Ascending aorta (tissue), 2 donors: Measurements from ENCODE around the gene S100A8. TPM values are rescaled to one million over a fixed set of nuclear protein-coding genes. Genes with fewer than 3 reads are reported as not detected.

Source experiments
- DNase-seq, 2 donors: peaks; one replicate each; pipeline ENCODE4 v3.0.0-alpha.2; 2019; ENCODE audit warnings: low spot score in 2 of 2
- H3K27ac ChIP-seq, 2 donors: fragments of 200-600 bp; sonication (generic); one replicate each; pipeline ENCODE4 v1.5.1; 2016 to 2017; ENCODE audit warnings: mild to moderate bottlenecking in 1 of 2
- H3K27me3 ChIP-seq: fragments of 200-600 bp; sonication (generic); one replicate; pipeline ENCODE4 v1.5.1; 2017
- H3K36me3 ChIP-seq, 2 donors: fragments of 200-600 bp; sonication (generic); one replicate each; pipeline ENCODE4 v1.5.1; 2016
- H3K4me1 ChIP-seq, 2 donors: fragments of 200-600 bp; sonication (generic); one replicate each; pipeline ENCODE4 v1.5.1; 2016 to 2017; ENCODE audit warnings: mild to moderate bottlenecking in 1 of 2
- H3K4me3 ChIP-seq, 2 donors: fragments of 200-600 bp; sonication (generic); one replicate each; pipeline ENCODE4 v1.5.1; 2016 to 2017; ENCODE audit warnings: mild to moderate bottlenecking in 1 of 2
- H3K9me3 ChIP-seq, 2 donors: fragments of 200-600 bp; sonication (generic); one replicate each; pipeline ENCODE4 v1.5.1; 2016
- intact Hi-C: fragments of 100-400 bp; cut with DNase I; formaldehyde crosslinking; loops from one replicate; pipeline ENCODE4 v1.15.1; 2023
- total RNA-seq: library from RNA; depleted of rRNA; stranded (reverse); fragments of >200 nt; gene quantifications from one replicate; pipeline ENCODE4 v1.1.0, GENCODE V29; 2016
- TF ChIP-seq, protein P1 (sequence below), 3 experiments: fragments of 200-600 bp in 2 of 3; fragments of 450-650 bp in 1 of 3; sonication (generic) in 2 of 3; IDR thresholded peaks; one replicate each; pipeline ENCODE4 v1.5.1; 2016 to 2019; ENCODE audit warnings: antibody characterized with exemption in 3 of 3, mild to moderate bottlenecking in 1 of 3, moderate library complexity in 1 of 3

Gene S100A8
- total RNA-seq, 1 donor from 2014 or later = 33.5 TPM

DNA sequence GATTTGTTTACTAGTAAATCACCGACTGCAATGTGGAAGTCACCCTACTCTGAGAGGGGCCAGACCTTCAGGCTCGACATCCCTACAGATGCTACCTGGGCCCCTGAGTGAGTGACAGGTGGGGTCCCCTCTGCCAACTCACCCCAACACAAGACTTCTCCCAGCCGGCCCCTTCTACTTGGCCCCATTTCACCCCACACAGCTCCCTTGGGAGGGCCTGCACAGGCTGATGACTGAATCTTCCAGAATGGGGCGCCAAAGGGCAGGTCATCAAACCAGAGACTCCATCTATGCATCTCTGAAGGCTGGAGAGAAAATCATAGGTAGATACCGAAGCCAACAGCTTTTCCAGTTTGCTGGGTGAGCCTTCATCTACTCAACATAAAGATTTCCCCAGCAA lies 9.4 kb upstream of the S100A8 start:
- Histone ChIP-seq H3K27me3 (no peaks in the 10 kb centered on the region), H3K27ac (no peak overlapping the region), H3K36me3 (no peaks in the 10 kb centered on the region), H3K4me3 (no peak overlapping the region), H3K4me1 (no peaks in the 10 kb centered on the region), H3K9me3 (no peaks in the 10 kb centered on the region)
- TF ChIP-seq, protein P1, sequence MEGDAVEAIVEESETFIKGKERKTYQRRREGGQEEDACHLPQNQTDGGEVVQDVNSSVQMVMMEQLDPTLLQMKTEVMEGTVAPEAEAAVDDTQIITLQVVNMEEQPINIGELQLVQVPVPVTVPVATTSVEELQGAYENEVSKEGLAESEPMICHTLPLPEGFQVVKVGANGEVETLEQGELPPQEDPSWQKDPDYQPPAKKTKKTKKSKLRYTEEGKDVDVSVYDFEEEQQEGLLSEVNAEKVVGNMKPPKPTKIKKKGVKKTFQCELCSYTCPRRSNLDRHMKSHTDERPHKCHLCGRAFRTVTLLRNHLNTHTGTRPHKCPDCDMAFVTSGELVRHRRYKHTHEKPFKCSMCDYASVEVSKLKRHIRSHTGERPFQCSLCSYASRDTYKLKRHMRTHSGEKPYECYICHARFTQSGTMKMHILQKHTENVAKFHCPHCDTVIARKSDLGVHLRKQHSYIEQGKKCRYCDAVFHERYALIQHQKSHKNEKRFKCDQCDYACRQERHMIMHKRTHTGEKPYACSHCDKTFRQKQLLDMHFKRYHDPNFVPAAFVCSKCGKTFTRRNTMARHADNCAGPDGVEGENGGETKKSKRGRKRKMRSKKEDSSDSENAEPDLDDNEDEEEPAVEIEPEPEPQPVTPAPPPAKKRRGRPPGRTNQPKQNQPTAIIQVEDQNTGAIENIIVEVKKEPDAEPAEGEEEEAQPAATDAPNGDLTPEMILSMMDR (IDR thresholded peaks at IDR 0.05) = peak in 1 of 3 experiments; percentile 8
- intact Hi-C loops = no loop called here
- no peak for DNase-seq

DNA sequence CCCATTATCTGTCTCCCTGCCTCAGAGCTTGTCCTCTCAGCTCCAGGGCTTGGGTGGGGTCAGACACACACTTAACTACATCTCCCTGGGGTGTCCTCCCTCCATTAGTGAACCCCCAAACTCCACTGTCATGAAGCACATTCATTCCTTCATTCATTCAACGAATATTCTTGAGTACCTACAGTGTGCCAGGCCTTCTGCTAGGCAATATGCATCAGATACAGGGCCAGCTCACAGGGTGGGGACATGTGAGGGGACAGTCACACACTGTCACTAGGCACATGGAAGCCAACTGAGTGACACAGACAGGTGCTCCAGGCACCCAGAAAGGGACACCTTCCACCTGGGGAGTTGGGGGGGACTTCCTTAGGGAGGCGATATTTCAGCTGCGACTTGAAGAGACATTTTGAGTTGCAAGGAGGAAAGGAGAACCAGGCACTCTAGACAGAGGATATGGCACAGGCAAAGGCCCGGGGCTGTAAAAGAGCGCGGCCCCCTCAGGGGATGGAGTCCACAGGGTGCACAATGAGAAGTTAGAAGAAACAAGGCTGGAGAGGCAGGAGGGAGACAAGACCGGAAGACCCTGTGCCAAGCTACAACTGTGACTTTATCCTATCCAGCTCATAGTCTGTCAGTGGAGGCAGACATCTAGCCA lies 8.7 kb upstream of the S100A8 start:
- Histone ChIP-seq H3K4me1 (no peaks in the 10 kb centered on the region), H3K36me3 (no peaks in the 10 kb centered on the region), H3K27ac (no peak overlapping the region), H3K27me3 (no peaks in the 10 kb centered on the region), H3K4me3 (no peak overlapping the region), H3K9me3 (no peaks in the 10 kb centered on the region)
- intact Hi-C loops = no loop called here
- TF ChIP-seq, protein P1 (IDR thresholded peaks at IDR 0.05) = no peak
- no peak for DNase-seq

DNA sequence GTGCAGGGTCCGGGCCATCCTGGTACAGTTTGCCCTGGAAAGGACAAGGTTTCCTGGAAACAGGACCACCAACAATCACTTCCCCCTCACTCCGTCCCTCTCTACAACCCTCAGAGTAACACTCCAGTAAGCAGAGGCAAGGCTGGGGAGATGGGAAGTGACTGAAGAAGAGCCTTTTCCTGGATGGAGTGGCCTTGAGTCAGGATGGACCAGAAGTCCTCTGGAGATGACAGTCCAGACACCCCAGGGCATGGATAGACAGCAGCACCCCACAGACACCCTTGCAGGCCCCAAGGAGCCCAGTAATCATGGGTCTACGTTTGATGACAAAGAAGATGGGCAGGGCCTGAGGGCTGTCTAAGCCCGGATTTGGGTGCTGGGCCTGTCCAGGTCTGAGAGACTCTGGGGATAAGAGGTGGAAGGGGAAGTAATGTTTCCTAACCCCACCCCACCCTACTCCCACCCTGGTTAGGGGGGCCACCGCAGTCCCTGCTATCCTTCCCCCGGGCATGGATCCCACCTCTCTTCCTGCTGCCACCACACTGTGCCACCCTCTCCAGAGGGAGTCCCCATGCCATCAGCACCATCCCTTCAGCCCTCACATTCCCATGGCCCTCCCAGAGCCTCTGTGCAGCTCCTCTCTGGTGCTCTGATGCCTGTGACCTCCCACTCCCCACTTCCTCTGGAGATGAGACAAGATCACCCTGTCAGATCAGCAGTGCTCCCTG lies 7.2 kb upstream of the S100A8 start:
- TF ChIP-seq, protein P1 (IDR thresholded peaks at IDR 0.05) = no peak
- intact Hi-C loops = no loop called here
- Histone ChIP-seq H3K4me1 (no peaks in the 10 kb centered on the region), H3K4me3 (no peak overlapping the region), H3K9me3 (no peaks in the 10 kb centered on the region), H3K27ac (no peak overlapping the region), H3K27me3 (no peaks in the 10 kb centered on the region), H3K36me3 (no peaks in the 10 kb centered on the region)
- no peak for DNase-seq

DNA sequence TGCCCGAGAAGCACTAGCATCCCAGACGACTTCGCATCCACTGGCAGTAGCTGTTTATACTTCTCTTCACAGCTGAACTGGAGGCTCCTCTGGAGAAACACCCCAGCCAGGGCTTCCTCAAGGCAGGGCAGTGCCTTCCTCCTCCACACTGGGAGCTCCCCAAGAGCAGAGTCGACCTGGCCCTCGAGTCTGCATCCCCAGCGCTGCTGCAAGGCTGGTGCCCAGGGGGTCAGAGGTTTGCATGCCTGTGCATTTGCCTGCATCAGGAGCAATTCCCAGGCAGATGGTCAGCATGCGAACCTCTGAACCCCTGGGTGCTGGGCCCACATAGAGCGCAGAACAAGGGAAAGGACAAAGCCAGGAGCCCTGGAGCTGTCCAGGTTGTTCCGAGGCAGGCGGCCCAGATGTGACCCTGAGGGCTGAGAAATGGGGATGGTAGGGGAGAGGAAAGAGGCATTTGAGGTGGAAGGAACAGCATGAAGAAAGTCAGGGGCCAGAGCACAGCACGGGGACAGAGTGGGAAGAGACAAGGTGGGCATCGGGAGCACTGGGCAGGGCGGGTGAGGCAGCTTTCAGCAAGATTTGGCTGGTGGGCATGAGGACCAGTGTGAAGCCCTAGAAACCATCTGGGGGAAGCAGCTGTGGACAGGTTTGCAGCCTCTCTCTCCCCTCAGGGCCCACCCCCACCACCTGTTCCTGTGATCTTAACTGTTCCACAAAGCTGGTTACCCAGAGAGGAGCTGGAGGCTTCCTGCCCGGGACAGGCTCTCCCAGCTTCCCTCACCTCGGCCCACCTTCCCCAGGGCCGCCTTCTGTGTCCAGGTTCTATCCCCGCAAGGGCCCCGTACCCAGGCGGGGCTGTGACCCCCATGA lies 6.4 kb upstream of the S100A8 start:
- Histone ChIP-seq H3K4me3 (no peak overlapping the region), H3K27ac (no peak overlapping the region), H3K4me1 (no peaks in the 10 kb centered on the region), H3K9me3 (no peaks in the 10 kb centered on the region), H3K27me3 (no peaks in the 10 kb centered on the region), H3K36me3 (no peaks in the 10 kb centered on the region)
- TF ChIP-seq, protein P1 (IDR thresholded peaks at IDR 0.05) = no peak
- no peak for DNase-seq
- intact Hi-C loops = no loop called here

DNA sequence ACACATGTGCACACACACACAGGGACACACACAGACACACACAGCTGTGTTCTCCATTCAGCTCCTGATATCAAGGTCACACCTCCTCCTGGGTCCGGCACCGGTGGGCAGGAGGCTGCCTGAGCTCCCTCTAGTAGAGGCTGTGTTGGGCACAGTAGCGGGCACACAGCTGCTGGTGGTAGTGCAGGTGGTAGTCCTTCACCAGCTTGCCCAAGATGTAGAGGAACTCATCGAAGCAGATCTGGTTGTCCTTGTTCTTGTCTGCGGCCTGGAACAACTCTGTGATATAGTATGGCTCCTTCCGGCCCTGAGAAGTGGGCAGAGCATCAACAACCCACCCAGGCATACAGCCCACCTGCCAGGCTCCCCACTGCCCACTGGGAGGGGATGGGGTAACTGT lies 5.6 kb upstream of the S100A8 start:
- intact Hi-C loops = no loop called here
- no peaks in the 10 kb centered on the region for H3K9me3 ChIP-seq
- DNase-seq = no peak
- H3K4me3 ChIP-seq = no peak overlapping the region
- H3K36me3 ChIP-seq = no peaks in the 10 kb centered on the region
- H3K27ac ChIP-seq = no peak overlapping the region
- TF ChIP-seq, protein P1 (IDR thresholded peaks at IDR 0.05) = no peak
- no peaks in the 10 kb centered on the region for H3K4me1 ChIP-seq
- H3K27me3 ChIP-seq = no peaks in the 10 kb centered on the region
